ENCODE data around the gene DLGAP1.

DNA sequence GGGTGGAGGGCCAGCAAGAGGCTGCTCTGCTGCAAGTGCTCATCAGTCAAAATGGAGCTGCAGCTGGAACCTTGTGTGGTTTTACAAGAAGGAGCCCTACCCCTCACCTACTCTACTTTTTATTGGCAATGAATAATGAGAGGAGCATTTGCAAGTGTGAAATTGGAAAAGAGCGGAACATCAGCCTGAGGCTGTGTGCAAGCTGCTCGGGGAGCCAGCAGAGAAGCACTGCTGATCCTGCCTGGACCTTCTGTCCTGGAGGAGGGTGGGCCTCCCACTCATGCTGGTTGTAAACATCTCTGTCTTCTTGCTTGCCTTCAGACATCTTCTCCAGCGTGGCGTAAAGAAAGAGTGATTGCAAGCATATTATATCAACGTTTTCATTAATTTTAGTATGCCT is 256.2 kb downstream of the DLGAP1 start:
- TF ChIP-seq, protein P1, sequence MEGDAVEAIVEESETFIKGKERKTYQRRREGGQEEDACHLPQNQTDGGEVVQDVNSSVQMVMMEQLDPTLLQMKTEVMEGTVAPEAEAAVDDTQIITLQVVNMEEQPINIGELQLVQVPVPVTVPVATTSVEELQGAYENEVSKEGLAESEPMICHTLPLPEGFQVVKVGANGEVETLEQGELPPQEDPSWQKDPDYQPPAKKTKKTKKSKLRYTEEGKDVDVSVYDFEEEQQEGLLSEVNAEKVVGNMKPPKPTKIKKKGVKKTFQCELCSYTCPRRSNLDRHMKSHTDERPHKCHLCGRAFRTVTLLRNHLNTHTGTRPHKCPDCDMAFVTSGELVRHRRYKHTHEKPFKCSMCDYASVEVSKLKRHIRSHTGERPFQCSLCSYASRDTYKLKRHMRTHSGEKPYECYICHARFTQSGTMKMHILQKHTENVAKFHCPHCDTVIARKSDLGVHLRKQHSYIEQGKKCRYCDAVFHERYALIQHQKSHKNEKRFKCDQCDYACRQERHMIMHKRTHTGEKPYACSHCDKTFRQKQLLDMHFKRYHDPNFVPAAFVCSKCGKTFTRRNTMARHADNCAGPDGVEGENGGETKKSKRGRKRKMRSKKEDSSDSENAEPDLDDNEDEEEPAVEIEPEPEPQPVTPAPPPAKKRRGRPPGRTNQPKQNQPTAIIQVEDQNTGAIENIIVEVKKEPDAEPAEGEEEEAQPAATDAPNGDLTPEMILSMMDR (IDR thresholded peaks at IDR 0.05; ENCODE audit: poor library complexity, severe bottlenecking): no peak
- TF ChIP-seq EZH2 (IDR thresholded peaks at IDR 0.05; ENCODE audit: borderline replicate concordance, insufficient read depth, low read length, poor library complexity, severe bottlenecking) (no peak), RAD21 (conservative IDR thresholded peaks at IDR 0.05) (no peak), POLR2AphosphoS5 (IDR thresholded peaks at IDR 0.05) (no peak), SMC3 (conservative IDR thresholded peaks at IDR 0.05; ENCODE audit: poor library complexity) (no peak), REST (IDR thresholded peaks at IDR 0.05; ENCODE audit: borderline replicate concordance) (no peak), MXI1 (conservative IDR thresholded peaks at IDR 0.05; ENCODE audit: poor library complexity, severe bottlenecking) (no peak), EP300 (conservative IDR thresholded peaks at IDR 0.05; ENCODE audit: poor library complexity, severe bottlenecking) (no peak), TAF1 (IDR thresholded peaks at IDR 0.05; ENCODE audit: low read depth) (no peak)

Data from neural cell (in vitro differentiated cells).